WI38 (cell line): ENCODE measurements around the gene RPH3AL.
A peak's percentile ranks its signal among the peaks of the same experiment; 100 is the strongest.

ENCODE experiments used
- H3K4me3 ChIP-seq: 2 replicates; pipeline ENCODE4 v1.5.1; 2011; ENCODE audit warnings: low read depth, mild to moderate bottlenecking, control low read depth, low read length
- CTCF ChIP-seq: IDR thresholded peaks from 2 replicates; pipeline ENCODE4 v1.5.1; 2012; ENCODE audit warnings: low read depth, mild to moderate bottlenecking, control low read depth, low read length

Gene RPH3AL

GRCh38 chr17:165939-166338 is 186.7 kb downstream of the RPH3AL start:
- H3K4me3 ChIP-seq = no peak overlapping the region
- no peak for TF ChIP-seq CTCF

GRCh38 chr17:164303-165235 is 188.0 kb downstream of the RPH3AL start:
- no peak for TF ChIP-seq CTCF
- H3K4me3 ChIP-seq = no peak overlapping the region

- TF ChIP-seq CTCF = peak; percentile 56
- H3K4me3 ChIP-seq = no peak overlapping the region
These were observed 189.0 kb downstream of the RPH3AL start for GRCh38 chr17:163514-164098.

GRCh38 chr17:162689-163088 is 189.9 kb downstream of the RPH3AL start:
- no peak for TF ChIP-seq CTCF
- H3K4me3 ChIP-seq = no peak overlapping the region
